ENCODE measurements around the gene KCNMA1.
"Not testable (repeated sequence)": the region's sequence is repeated elsewhere in the genome, so short reads cannot be mapped to it uniquely, and the experiment has no call there.

The KCNMA1 gene

GRCh38 chr10:77575271-77576006, 62.2 kb downstream of the KCNMA1 start:
- Histone ChIP-seq H4K8ac (ENCODE audit: low read length) (no peak overlapping the region), H3K4me1 (ENCODE audit: control insufficient read depth, insufficient read depth, low read depth, low read length) (peaks cover 11% of the 10 kb centered on the region), H3K9ac (ENCODE audit: low read length) (no peak overlapping the region), H3K4me2 (ENCODE audit: low read length, poor library complexity, severe bottlenecking) (no peak overlapping the region), H4K91ac (ENCODE audit: low read length) (no peak overlapping the region), H2AFZ (ENCODE audit: low read depth, low read length) (no peak overlapping the region), H3K18ac (ENCODE audit: low read depth in 1 of 2, low read length in 2 of 2) (no peak overlapping the region), H2BK12ac (ENCODE audit: low read length in 2 of 2) (no peak overlapping the region), H2BK5ac (ENCODE audit: low read depth, low read length, poor library complexity, severe bottlenecking) (no peak overlapping the region), H2BK15ac (ENCODE audit: low read depth, poor library complexity, severe bottlenecking) (no peak overlapping the region), H3K14ac (ENCODE audit: low read length in 2 of 2) (no peak overlapping the region), H3K23ac (ENCODE audit: low read length in 2 of 2) (no peak overlapping the region), H2BK120ac (ENCODE audit: low read depth, low read length) (no peak overlapping the region), H3K36me3 (ENCODE audit: control insufficient read depth in 1 of 2, insufficient read depth in 2 of 2, low read depth in 1 of 2, low read length in 2 of 2) (no peaks in the 10 kb centered on the region), H3K9me3 (ENCODE audit: control insufficient read depth, low read length) (no peaks in the 10 kb centered on the region), H3K27me3 (ENCODE audit: control insufficient read depth in 1 of 2, insufficient read depth in 1 of 2, low read length in 2 of 2) (no peaks in the 10 kb centered on the region), H3K4ac (ENCODE audit: low read depth in 1 of 2, low read length in 2 of 2) (no peak overlapping the region), H3K27ac (ENCODE audit: low read length, poor library complexity, severe bottlenecking) (no peak overlapping the region), H3K4me3 (ENCODE audit: insufficient read depth in 1 of 2, low read depth in 1 of 2, low read length in 2 of 2) (no peak overlapping the region), H3K79me1 (replicated peaks; ENCODE audit: low read length, poor library complexity, severe bottlenecking) (peaks cover 19% of the 10 kb centered on the region), H2AK5ac (ENCODE audit: low read length, severe bottlenecking) (no peak overlapping the region)
- no peak for DNase-seq
- 95% methylated on average over 10 of the region's 10 CpGs for WGBS

GRCh38 chr10:77574438-77574837, 63.2 kb downstream of the KCNMA1 start:
- no peak overlapping the region for H3K27ac ChIP-seq (ENCODE audit: low read length, poor library complexity, severe bottlenecking)
- H4K91ac ChIP-seq (ENCODE audit: low read length) = no peak overlapping the region
- H2BK12ac ChIP-seq (ENCODE audit: low read length in 2 of 2) = no peak overlapping the region
- H4K8ac ChIP-seq (ENCODE audit: low read length) = no peak overlapping the region
- H2BK15ac ChIP-seq (ENCODE audit: low read depth, poor library complexity, severe bottlenecking) = no peak overlapping the region
- no peak overlapping the region for H3K18ac ChIP-seq (ENCODE audit: low read depth in 1 of 2, low read length in 2 of 2)
- H2AK5ac ChIP-seq (ENCODE audit: low read length, severe bottlenecking) = no peak overlapping the region
- peaks cover 18% of the 10 kb centered on the region for H3K79me1 ChIP-seq (replicated peaks; ENCODE audit: low read length, poor library complexity, severe bottlenecking)
- no peak overlapping the region for H3K4me3 ChIP-seq (ENCODE audit: insufficient read depth in 1 of 2, low read depth in 1 of 2, low read length in 2 of 2)
- no peak for DNase-seq
- no peaks in the 10 kb centered on the region for H3K27me3 ChIP-seq (ENCODE audit: control insufficient read depth in 1 of 2, insufficient read depth in 1 of 2, low read length in 2 of 2)
- no peak overlapping the region for H3K4me2 ChIP-seq (ENCODE audit: low read length, poor library complexity, severe bottlenecking)
- H3K36me3 ChIP-seq (ENCODE audit: control insufficient read depth in 1 of 2, insufficient read depth in 2 of 2, low read depth in 1 of 2, low read length in 2 of 2) = no peaks in the 10 kb centered on the region
- no peak overlapping the region for H2BK120ac ChIP-seq (ENCODE audit: low read depth, low read length)
- H2AFZ ChIP-seq (ENCODE audit: low read depth, low read length) = no peak overlapping the region
- H3K4me1 ChIP-seq (ENCODE audit: control insufficient read depth, insufficient read depth, low read depth, low read length) = peaks cover 11% of the 10 kb centered on the region
- H3K23ac ChIP-seq (ENCODE audit: low read length in 2 of 2) = no peak overlapping the region
- H3K14ac ChIP-seq (ENCODE audit: low read length in 2 of 2) = no peak overlapping the region
- no peak overlapping the region for H3K4ac ChIP-seq (ENCODE audit: low read depth in 1 of 2, low read length in 2 of 2)
- no peaks in the 10 kb centered on the region for H3K9me3 ChIP-seq (ENCODE audit: control insufficient read depth, low read length)
- WGBS = over 99% methylated on average over 3 of the region's 3 CpGs
- no peak overlapping the region for H2BK5ac ChIP-seq (ENCODE audit: low read depth, low read length, poor library complexity, severe bottlenecking)
- H3K9ac ChIP-seq (ENCODE audit: low read length) = no peak overlapping the region

- H4K8ac ChIP-seq (ENCODE audit: low read length); H2BK120ac ChIP-seq (ENCODE audit: low read depth, low read length); H4K91ac ChIP-seq (ENCODE audit: low read length); H3K23ac ChIP-seq (ENCODE audit: low read length in 2 of 2); H3K14ac ChIP-seq (ENCODE audit: low read length in 2 of 2); H3K4ac ChIP-seq (ENCODE audit: low read depth in 1 of 2, low read length in 2 of 2); DNase-seq; H2BK5ac ChIP-seq (ENCODE audit: low read depth, low read length, poor library complexity, severe bottlenecking); H3K9ac ChIP-seq (ENCODE audit: low read length); H3K18ac ChIP-seq (ENCODE audit: low read depth in 1 of 2, low read length in 2 of 2); H3K4me2 ChIP-seq (ENCODE audit: low read length, poor library complexity, severe bottlenecking); H3K36me3 ChIP-seq (ENCODE audit: control insufficient read depth in 1 of 2, insufficient read depth in 2 of 2, low read depth in 1 of 2, low read length in 2 of 2); H2BK12ac ChIP-seq (ENCODE audit: low read length in 2 of 2); H2AFZ ChIP-seq (ENCODE audit: low read depth, low read length); H2AK5ac ChIP-seq (ENCODE audit: low read length, severe bottlenecking); H3K4me1 ChIP-seq (ENCODE audit: control insufficient read depth, insufficient read depth, low read depth, low read length); H3K9me3 ChIP-seq (ENCODE audit: control insufficient read depth, low read length); H3K27ac ChIP-seq (ENCODE audit: low read length, poor library complexity, severe bottlenecking); H3K27me3 ChIP-seq (ENCODE audit: control insufficient read depth in 1 of 2, insufficient read depth in 1 of 2, low read length in 2 of 2); H3K4me3 ChIP-seq (ENCODE audit: insufficient read depth in 1 of 2, low read depth in 1 of 2, low read length in 2 of 2); H2BK15ac ChIP-seq (ENCODE audit: low read depth, poor library complexity, severe bottlenecking): not testable (repeated sequence)
- WGBS = 100% methylated on average over 2 of the region's 4 CpGs
- peaks cover 18% of the 10 kb centered on the region for H3K79me1 ChIP-seq (replicated peaks; ENCODE audit: low read length, poor library complexity, severe bottlenecking)
Measured at GRCh38 chr10:77572520-77572919, 65.1 kb downstream of the KCNMA1 start.

- H2BK120ac ChIP-seq (ENCODE audit: low read depth, low read length) = no peak overlapping the region
- no peak overlapping the region for H3K14ac ChIP-seq (ENCODE audit: low read length in 2 of 2)
- no peak overlapping the region for H3K27ac ChIP-seq (ENCODE audit: low read length, poor library complexity, severe bottlenecking)
- no peaks in the 10 kb centered on the region for H3K36me3 ChIP-seq (ENCODE audit: control insufficient read depth in 1 of 2, insufficient read depth in 2 of 2, low read depth in 1 of 2, low read length in 2 of 2)
- no peak for DNase-seq
- no peak overlapping the region for H2AK5ac ChIP-seq (ENCODE audit: low read length, severe bottlenecking)
- H2AFZ ChIP-seq (ENCODE audit: low read depth, low read length) = no peak overlapping the region
- no peak overlapping the region for H2BK12ac ChIP-seq (ENCODE audit: low read length in 2 of 2)
- peaks cover 5% of the 10 kb centered on the region for H3K4me1 ChIP-seq (ENCODE audit: control insufficient read depth, insufficient read depth, low read depth, low read length)
- peaks cover 22% of the 10 kb centered on the region for H3K79me1 ChIP-seq (replicated peaks; ENCODE audit: low read length, poor library complexity, severe bottlenecking)
- H3K4ac ChIP-seq (ENCODE audit: low read depth in 1 of 2, low read length in 2 of 2) = no peak overlapping the region
- H3K23ac ChIP-seq (ENCODE audit: low read length in 2 of 2) = no peak overlapping the region
- no peak overlapping the region for H4K91ac ChIP-seq (ENCODE audit: low read length)
- H3K9ac ChIP-seq (ENCODE audit: low read length) = no peak overlapping the region
- no peaks in the 10 kb centered on the region for H3K9me3 ChIP-seq (ENCODE audit: control insufficient read depth, low read length)
- H3K18ac ChIP-seq (ENCODE audit: low read depth in 1 of 2, low read length in 2 of 2) = no peak overlapping the region
- WGBS = 89% methylated on average over 3 of the region's 3 CpGs
- H2BK15ac ChIP-seq (ENCODE audit: low read depth, poor library complexity, severe bottlenecking) = no peak overlapping the region
- no peak overlapping the region for H2BK5ac ChIP-seq (ENCODE audit: low read depth, low read length, poor library complexity, severe bottlenecking)
- no peak overlapping the region for H3K4me3 ChIP-seq (ENCODE audit: insufficient read depth in 1 of 2, low read depth in 1 of 2, low read length in 2 of 2)
- H4K8ac ChIP-seq (ENCODE audit: low read length) = no peak overlapping the region
- no peak overlapping the region for H3K4me2 ChIP-seq (ENCODE audit: low read length, poor library complexity, severe bottlenecking)
- no peaks in the 10 kb centered on the region for H3K27me3 ChIP-seq (ENCODE audit: control insufficient read depth in 1 of 2, insufficient read depth in 1 of 2, low read length in 2 of 2)
Measured at GRCh38 chr10:77571490-77571889, 66.1 kb downstream of the KCNMA1 start.

All from mesenchymal stem cell (in vitro differentiated cells and primary cell).